Measurements from ENCODE around the gene SLC37A1.

The SLC37A1 gene

GRCh38 chr21:42547001-42547905 is 33.6 kb downstream of the SLC37A1 start:
- DNase-seq: no peak

GRCh38 chr21:42547906-42548365 is 34.3 kb downstream of the SLC37A1 start:
- DNase-seq: no peak

GRCh38 chr21:42548687-42549406 is 35.2 kb downstream of the SLC37A1 start:
- DNase-seq: no peak

- DNase-seq: no peak
These were observed 37.2 kb downstream of the SLC37A1 start for GRCh38 chr21:42550817-42551216.

DNA sequence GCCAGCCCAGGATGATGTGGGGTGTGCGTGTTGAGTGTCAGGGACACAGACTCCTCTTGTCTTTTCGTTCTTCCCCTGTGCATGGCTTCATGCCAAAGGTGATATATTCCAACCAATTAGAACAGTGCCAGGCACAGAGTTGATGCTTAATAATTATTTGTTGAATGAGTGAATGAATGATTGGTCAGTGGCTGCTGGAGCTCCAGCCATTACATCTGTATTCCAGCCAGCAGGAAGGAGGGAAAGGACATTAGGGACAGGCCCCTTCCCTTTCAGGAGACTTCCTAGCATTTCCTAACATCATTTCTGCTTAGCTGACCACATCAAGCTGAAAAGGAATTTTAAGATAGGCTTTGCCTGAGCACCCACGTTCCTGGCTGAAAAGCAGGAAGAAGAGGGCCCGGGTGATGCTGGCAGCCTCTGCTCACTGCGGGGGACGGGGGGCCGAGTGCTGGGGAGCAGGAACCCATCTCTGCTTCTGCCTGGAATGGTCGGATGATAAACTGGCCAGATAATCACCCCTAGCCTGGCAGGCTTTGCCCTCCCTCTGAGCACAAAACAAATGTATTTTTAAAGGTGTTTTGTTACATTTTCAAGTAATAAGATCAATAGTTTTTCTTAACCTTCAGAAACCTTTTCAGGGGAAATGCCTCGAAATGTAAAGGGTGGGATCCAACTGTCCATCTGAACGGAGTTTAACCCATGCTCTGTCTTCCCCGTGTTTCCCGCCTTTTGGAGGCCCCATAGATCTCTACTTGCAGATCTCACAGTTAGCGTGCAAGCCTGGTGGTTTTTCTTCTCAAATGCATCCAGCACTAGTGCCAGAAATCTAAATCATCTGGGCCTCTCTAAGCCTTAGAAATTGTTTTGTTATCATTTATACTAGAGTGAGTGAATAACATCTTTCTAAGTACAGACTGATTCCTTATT is 39.0 kb downstream of the SLC37A1 start:
- DNase-seq: no peak

DNA sequence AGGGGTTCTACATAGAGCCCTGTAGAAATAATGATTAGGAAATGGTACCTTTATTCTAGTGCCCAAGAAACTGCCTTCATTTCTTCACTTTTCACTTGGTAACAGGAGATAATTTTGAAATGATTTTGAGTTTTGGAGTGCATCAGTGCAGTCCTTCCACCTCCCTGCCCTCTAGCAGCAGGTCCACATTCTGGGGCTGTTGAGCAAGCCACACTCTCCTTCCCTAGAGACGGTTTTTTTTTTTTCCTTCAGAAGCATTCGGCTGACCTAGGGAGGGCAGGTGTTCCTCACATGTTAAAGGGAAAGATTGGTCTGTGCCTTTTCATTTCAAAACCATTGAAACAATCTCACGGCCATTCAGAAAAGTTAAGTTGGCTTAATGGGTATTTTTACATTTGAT is 39.8 kb downstream of the SLC37A1 start:
- no peak for DNase-seq

- DNase-seq: no peak
These were observed 40.8 kb downstream of the SLC37A1 start for GRCh38 chr21:42554251-42554961.

DNA sequence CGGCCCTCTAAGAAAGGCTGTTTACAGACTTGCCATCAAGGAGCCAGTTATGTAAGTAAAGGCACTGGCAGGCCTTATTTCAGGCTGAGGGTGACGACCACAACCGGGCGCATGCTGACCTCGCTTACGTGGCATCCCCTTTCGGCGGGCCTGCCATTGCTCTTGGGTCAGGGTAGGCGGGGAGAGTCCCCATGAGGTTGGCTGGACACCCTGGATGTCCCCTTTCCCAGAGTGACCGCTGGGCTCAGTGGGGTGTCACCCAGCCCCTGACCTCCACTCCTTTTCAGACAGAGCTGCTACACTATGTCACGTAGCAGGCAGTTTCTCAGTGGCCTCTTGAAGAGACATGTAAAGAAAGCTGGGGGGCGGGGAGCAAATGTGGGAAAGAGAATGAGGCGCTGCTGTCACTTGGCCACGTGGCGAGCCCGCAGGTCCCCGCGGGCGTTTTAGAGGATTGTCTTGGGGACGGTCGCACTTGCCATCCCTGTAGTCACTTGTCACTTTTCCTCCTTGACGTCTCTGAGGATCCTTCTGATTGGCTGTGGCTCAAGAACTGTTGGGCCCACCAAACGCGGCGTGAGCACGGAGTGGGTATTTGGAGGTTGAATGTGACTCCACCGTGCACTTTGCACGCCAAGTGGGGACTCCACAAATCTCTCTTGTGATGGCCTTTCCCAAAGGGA is 42.2 kb downstream of the SLC37A1 start:
- DNase-seq: no peak

- no peak for DNase-seq
These were observed 42.8 kb downstream of the SLC37A1 start for GRCh38 chr21:42556476-42556875.

DNA sequence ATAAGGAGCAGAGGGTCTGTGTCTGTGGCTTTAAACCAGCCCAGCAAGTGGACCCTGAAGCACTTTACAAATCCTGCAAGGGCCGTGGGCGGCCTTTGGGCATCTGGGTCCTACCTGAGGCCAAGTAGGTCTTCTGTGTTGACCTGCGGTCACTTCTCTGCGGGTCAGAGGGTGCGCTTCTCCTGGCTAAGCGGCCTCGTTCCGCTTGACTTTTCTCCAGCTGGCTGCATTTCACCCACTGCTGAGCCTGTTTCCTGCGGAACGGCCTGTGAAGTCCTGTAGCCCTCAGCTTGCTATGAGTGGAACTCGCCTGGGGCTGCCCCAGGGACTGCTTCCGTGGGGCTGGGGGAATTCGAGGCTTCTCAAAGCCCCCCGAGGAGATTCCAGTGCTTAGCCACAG is 43.3 kb downstream of the SLC37A1 start:
- no peak for DNase-seq

GRCh38 chr21:42557420-42557819 is 43.8 kb downstream of the SLC37A1 start:
- no peak for DNase-seq

GRCh38 chr21:42558368-42558767 is 44.7 kb downstream of the SLC37A1 start:
- no peak for DNase-seq

DNA sequence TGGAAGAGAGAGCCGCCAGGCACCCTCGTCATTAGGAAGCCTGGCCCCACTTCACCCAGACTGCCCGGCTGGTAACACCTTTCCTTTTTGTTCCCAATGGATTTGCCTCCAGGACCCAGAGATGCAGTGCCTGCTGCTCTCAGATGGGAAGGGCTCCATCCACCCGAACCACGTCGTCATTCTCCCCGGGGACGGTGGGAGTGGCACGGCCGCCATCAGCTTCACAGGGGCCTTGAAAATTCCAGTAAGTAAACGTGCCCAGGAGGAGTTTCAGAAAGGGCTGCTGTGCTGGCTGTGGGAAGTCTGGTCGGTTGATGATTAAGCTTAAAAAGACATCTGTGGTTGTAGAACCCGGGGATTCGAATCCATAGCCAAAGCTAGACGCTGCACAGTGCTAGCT is 45.2 kb downstream of the SLC37A1 start:
- DNase-seq: no peak

- no peak for DNase-seq
These were observed 45.7 kb downstream of the SLC37A1 start for GRCh38 chr21:42559326-42559725.

GRCh38 chr21:42560517-42561179 is 47.0 kb downstream of the SLC37A1 start:
- no peak for DNase-seq

DNA sequence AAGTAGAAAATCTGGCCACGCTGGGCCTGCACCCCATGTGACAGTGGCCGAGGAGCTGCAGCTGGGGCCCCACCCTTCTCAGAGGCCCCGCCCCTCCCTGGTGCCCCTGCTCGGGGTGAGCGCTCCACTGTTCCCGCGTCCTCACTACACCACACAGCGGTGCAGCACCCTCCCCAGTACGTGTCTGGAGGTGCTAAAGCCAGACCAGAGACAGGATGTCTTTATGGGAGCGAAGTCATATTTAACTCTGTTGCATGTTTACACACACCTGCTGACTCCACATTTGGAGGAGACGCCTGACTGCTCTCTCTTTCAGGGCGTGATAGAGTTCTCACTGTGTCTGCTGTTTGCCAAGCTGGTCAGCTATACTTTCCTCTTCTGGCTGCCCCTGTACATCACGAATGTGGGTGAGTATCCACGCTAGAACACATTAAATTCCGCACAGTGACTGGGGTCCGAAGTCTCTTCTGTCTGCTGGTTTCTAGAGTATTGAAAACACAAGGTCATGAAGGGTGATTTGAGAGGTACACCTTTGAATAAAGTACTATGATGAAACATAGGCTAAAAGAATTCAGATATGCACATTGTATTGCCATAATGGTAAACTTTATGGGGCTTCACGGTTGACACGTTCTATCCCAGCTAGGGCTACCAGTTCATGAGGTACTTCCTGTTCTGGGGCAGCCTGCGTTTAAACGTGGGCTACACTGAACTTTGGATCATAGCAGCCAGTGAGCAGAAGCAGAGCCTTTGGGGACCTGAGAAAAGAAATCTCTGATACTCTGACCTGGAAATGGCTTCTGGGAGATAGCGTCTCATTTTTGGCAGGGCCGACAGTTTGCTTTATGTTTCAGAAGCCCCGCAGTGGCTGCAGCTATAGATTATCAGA is 48.4 kb downstream of the SLC37A1 start:
- no peak for DNase-seq

DNA sequence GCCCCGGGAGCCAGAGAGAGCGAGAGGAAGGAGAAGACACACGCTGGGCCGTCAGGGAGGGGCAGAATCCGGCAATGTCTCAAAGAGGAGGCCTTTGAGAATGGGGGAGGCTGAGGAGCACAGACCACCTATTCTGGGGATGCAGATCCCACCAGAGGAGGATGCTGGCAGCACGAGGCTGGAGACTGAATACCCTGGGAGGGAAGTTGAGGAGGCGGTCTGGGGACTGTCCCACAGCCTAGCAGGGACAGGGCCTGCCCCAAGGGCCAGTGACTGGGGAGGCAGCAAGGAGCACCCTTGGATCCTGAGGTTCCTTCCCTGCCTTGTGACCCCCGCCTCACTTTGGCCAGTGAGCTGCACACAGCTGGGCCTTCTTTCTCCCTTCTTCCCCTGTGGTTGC is 49.2 kb downstream of the SLC37A1 start:
- no peak for DNase-seq

DNA sequence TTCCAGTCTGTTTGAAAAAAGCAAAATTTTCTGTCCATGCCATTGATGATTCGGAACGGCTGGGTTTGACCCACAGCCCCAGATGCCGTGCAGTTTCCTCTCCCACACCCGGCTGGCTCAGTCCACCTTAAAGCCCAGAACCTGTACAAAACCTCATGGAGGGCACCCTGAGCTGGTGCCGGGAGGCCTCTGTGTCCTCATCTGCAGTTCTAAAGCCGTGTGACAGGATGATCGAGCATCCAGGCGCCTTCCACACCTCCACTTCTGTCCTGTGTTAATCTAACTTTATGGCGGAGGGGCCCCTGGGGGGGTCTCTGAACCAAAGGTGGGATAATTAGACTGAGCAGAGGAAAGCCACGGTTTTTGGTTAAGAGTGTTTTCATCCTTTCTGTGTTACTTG is 49.6 kb downstream of the SLC37A1 start:
- DNase-seq: no peak

DNA sequence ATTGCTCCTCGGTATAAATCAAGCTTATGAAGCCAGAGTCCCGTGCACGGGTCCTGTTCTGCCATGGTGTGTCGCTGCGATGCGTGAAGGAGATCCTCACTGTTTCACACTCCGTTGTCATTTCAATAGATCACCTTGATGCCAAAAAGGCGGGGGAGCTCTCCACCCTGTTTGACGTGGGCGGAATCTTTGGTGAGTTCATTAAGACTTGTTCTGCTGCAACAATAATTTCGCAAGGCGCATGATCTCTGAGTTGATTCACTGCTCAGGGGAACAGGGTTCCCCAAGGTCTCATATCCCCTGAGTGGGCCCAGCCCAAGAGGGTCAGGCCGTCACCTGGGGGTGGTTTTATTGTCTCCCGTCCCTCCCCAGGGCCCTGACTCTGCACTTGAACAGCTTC is 50.0 kb downstream of the SLC37A1 start:
- DNase-seq: no peak

- DNase-seq: no peak
These were observed 50.9 kb downstream of the SLC37A1 start for GRCh38 chr21:42564561-42564971.
